IMR-90 (cell line): ENCODE data around the gene SIK3. TPM values are rescaled to one million over a fixed set of nuclear protein-coding genes. Genes with fewer than 3 reads are reported as not detected.

Experiments
- ATAC-seq: fragments of 200-7000 bp; cut with Tn5 transposase; 2 replicates; pipeline ENCODE4 v1.9.1; 2020; ENCODE audit warnings: low read depth, mild to moderate bottlenecking, moderate library complexity
- BruUV-seq: library from RNA; stranded (reverse); fragments of 400-500 nt; replicated peaks from 2 replicates; lab custom pipeline; 2021; lab: Mats Ljungman, UMichigan
- CTCF ChIA-PET: fragments of 300-600 bp; formaldehyde crosslinking; extraction: SDS; loops from one replicate; lab custom pipeline; 2021; ENCODE audit warnings: antibody characterized with exemption; lab: Yijun Ruan, JAX
- POLR2A ChIA-PET: fragments of 300-600 bp; sonication (Branson Sonifier 250); formaldehyde crosslinking; loops from one replicate; lab custom pipeline; 2022; ENCODE audit warnings: antibody characterized with exemption; ENCODE audit not compliant: unreplicated experiment; lab: Charles Lee
- DNase-seq: peaks from one replicate; pipeline ENCODE4 v3.0.0; 2013
- H2AFZ ChIP-seq: replicated peaks from 2 replicates; pipeline ENCODE3; 2013; ENCODE audit warnings: low read length, mild to moderate bottlenecking; ENCODE audit not compliant: poor library complexity
- H2AK5ac ChIP-seq: 2 replicates; pipeline ENCODE4 v1.6.1; 2013; ENCODE audit warnings: low read depth, low read length, inconsistent platforms
- H2AK9ac ChIP-seq: replicated peaks from 2 replicates; pipeline ENCODE3; 2013; ENCODE audit warnings: mild to moderate bottlenecking, low read depth, low read length, moderate library complexity; ENCODE audit not compliant: poor library complexity
- H2BK120ac ChIP-seq: 2 replicates; pipeline ENCODE4 v1.6.1; 2013; ENCODE audit warnings: low read depth, low read length, inconsistent platforms
- H2BK15ac ChIP-seq: 3 replicates; pipeline ENCODE4 v1.6.1; 2013; ENCODE audit warnings: low read depth, low read length, inconsistent platforms
- H2BK20ac ChIP-seq: 2 replicates; pipeline ENCODE4 v1.6.1; 2013; ENCODE audit warnings: low read depth, mild to moderate bottlenecking, inconsistent platforms, low read length, moderate library complexity
- H2BK5ac ChIP-seq: 2 replicates; pipeline ENCODE4 v1.6.1; 2013; ENCODE audit warnings: mild to moderate bottlenecking, low read depth, low read length, inconsistent platforms; ENCODE audit not compliant: poor library complexity, severe bottlenecking
- H3K14ac ChIP-seq: replicated peaks from 2 replicates; pipeline ENCODE4 v1.6.1; 2013; ENCODE audit warnings: low read depth, low read length, inconsistent platforms
- H3K18ac ChIP-seq: 2 replicates; pipeline ENCODE4 v1.6.1; 2013; ENCODE audit warnings: low read depth, low read length, control low read depth
- H3K23ac ChIP-seq: 2 replicates; pipeline ENCODE4 v1.6.1; 2013; ENCODE audit warnings: low read depth, low read length, inconsistent platforms
- H3K27ac ChIP-seq: 2 replicates; pipeline ENCODE4 v1.5.1; 2013; ENCODE audit warnings: mild to moderate bottlenecking, control low read depth, low read length; ENCODE audit not compliant: insufficient read depth
- H3K27me3 ChIP-seq: 2 replicates; pipeline ENCODE4 v1.6.1; 2013; ENCODE audit warnings: low read length; ENCODE audit not compliant: control insufficient read depth, insufficient read depth
- H3K36me3 ChIP-seq: 2 replicates; pipeline ENCODE4 v1.6.1; 2013; ENCODE audit warnings: low read length, mixed read lengths; ENCODE audit not compliant: control insufficient read depth, insufficient read depth
- H3K4ac ChIP-seq: 2 replicates; pipeline ENCODE4 v1.6.1; 2013; ENCODE audit warnings: low read depth, low read length, inconsistent platforms
- H3K4me1 ChIP-seq: 2 replicates; pipeline ENCODE4 v1.6.1; 2013; ENCODE audit warnings: low read length, mixed read lengths; ENCODE audit not compliant: control insufficient read depth, insufficient read depth
- H3K4me2 ChIP-seq: 2 replicates; pipeline ENCODE4 v1.6.1; 2013; ENCODE audit warnings: low read depth, mild to moderate bottlenecking, control low read depth, low read length, moderate library complexity
- H3K4me3 ChIP-seq: 2 replicates; pipeline ENCODE4 v1.5.1; 2013; ENCODE audit warnings: low read depth, mild to moderate bottlenecking, control low read depth, low read length, moderate library complexity; ENCODE audit not compliant: insufficient read depth
- H3K56ac ChIP-seq: 2 replicates; pipeline ENCODE4 v1.6.1; 2013; ENCODE audit warnings: low read length, inconsistent platforms; ENCODE audit not compliant: insufficient read depth; ENCODE audit errors: extremely low read depth
- H3K79me1 ChIP-seq, 2 experiments: 2 replicates each; pipeline ENCODE4 v1.6.1; 2013; ENCODE audit warnings: low read length in 2 of 2, inconsistent platforms in 1 of 2, low read depth in 1 of 2
- H3K9ac ChIP-seq: 2 replicates; pipeline ENCODE4 v1.6.1; 2013; ENCODE audit warnings: low read depth, low read length, control low read depth
- H3K9me1 ChIP-seq: 2 replicates; pipeline ENCODE4 v1.6.1; 2013; ENCODE audit warnings: low read length, inconsistent platforms; ENCODE audit not compliant: insufficient read depth
- H3K9me3 ChIP-seq: 2 replicates; pipeline ENCODE4 v1.6.1; 2013; ENCODE audit warnings: low read length; ENCODE audit not compliant: control insufficient read depth, insufficient read depth
- H4K20me1 ChIP-seq: 2 replicates; pipeline ENCODE4 v1.6.1; 2013; ENCODE audit warnings: low read length, inconsistent platforms; ENCODE audit not compliant: insufficient read depth
- H4K5ac ChIP-seq: 2 replicates; pipeline ENCODE4 v1.6.1; 2013; ENCODE audit warnings: mild to moderate bottlenecking, low read depth, low read length, control low read depth
- H4K8ac ChIP-seq, 2 experiments: 2 replicates each; pipeline ENCODE4 v1.6.1; 2013; ENCODE audit warnings: low read depth in 2 of 2, low read length in 2 of 2, control low read depth in 1 of 2, inconsistent platforms in 1 of 2
- H4K91ac ChIP-seq: 2 replicates; pipeline ENCODE4 v1.6.1; 2013; ENCODE audit warnings: low read depth, low read length, inconsistent platforms; ENCODE audit not compliant: insufficient read depth
- ELK1 ChIP-seq: fragments of 150-350 bp; IDR thresholded peaks from 2 replicates; pipeline ENCODE4 v1.6.1; 2016; ENCODE audit warnings: low read depth, mild to moderate bottlenecking, low read length, moderate library complexity, borderline replicate concordance
- MXI1 ChIP-seq: IDR thresholded peaks from 2 replicates; pipeline ENCODE4 v1.6.1; 2012; ENCODE audit warnings: low read depth, mild to moderate bottlenecking, low read length, moderate library complexity, borderline replicate concordance
- WGBS, 2 experiments: methylation state at CpG; one replicate each; pipeline versions ENCODE4 v1.1.5 to v1.1.7; 2013; ENCODE audit warnings: missing lambda C conversion rate in 2 of 2; ENCODE audit not compliant: insufficient read length in 1 of 2; ENCODE audit errors: extremely low coverage in 2 of 2; 5-methylcytosine and 5-hydroxymethylcytosine counted together
- dilution Hi-C: fragments of 300-500 bp; cut with HindIII; formaldehyde crosslinking; loops from one replicate; pipeline ENCODE4 v1.14.3; 2018; ENCODE audit warnings: low sequenced_read_pairs; ENCODE audit not compliant: unreplicated experiment
- in situ Hi-C: fragments of 300-500 bp; cut with MboI; formaldehyde crosslinking; loops from 3 replicates; pipeline ENCODE4 v1.14.3; 2019; ENCODE audit warnings: low sequenced_read_pairs, inconsistent platforms, mixed read lengths
- intact Hi-C: fragments of 100-400 bp; cut with micrococcal nuclease; formaldehyde crosslinking; loops from 2 replicates; pipeline ENCODE4 v1.10.0; 2022
- polyA plus RNA-seq, 3 experiments: library from polyadenylated mRNA; depleted of rRNA; stranded (reverse); fragments of >200 nt; gene quantifications; 2 replicates each; pipeline ENCODE4 v1.2.3, GENCODE V29; 2012; ENCODE audit warnings: low replicate concordance in 1 of 3
- total RNA-seq: library from RNA; depleted of rRNA; stranded (reverse); fragments of >200 nt; gene quantifications from 2 replicates; pipeline ENCODE4 v1.2.3, GENCODE V29; 2012
- TF ChIP-seq, protein P1 (sequence below): fragments of 150-350 bp; IDR thresholded peaks from 2 replicates; pipeline ENCODE4 v1.6.1; 2017; ENCODE audit warnings: mild to moderate bottlenecking, antibody characterized with exemption, low read length, low read depth

Gene SIK3
- total and polyA plus RNA-seq, 2 of the 4 experiments (the other 2 are of a cell fraction) = 8.2 to 9.1 TPM

GRCh38 chr11:116807601-116808261 is 290.5 kb downstream of the SIK3 start:
- H2AK9ac ChIP-seq = no peak overlapping the region
- TF ChIP-seq MXI1 = no peak
- TF ChIP-seq ELK1 = no peak
- TF ChIP-seq, protein P1, sequence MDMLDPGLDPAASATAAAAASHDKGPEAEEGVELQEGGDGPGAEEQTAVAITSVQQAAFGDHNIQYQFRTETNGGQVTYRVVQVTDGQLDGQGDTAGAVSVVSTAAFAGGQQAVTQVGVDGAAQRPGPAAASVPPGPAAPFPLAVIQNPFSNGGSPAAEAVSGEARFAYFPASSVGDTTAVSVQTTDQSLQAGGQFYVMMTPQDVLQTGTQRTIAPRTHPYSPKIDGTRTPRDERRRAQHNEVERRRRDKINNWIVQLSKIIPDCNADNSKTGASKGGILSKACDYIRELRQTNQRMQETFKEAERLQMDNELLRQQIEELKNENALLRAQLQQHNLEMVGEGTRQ = no peak
- no peak overlapping the region for H2BK120ac ChIP-seq
- no peaks in the 10 kb centered on the region for H3K36me3 ChIP-seq
- 70% methylated on average over 2 of the region's 6 CpGs; no CpG with 5 or more reads in 1 of the 2 experiments for WGBS, 2 experiments
- H3K14ac ChIP-seq = no peak overlapping the region
- H3K4me1 ChIP-seq = no peaks in the 10 kb centered on the region
- POLR2A ChIA-PET = no interaction called here
- H2BK5ac ChIP-seq = no peak overlapping the region
- ATAC-seq (no peak), DNase-seq (no peak)
- H2BK20ac ChIP-seq = no peak overlapping the region
- H3K9me1 ChIP-seq = no peaks in the 10 kb centered on the region
- CTCF ChIA-PET = interaction anchor here (0.6 kb wide), 1 partner anchor 171 kb away, joined by 3 read pairs; no protein-coding TSS in a partner anchor
- intact Hi-C loops = loop anchor here (1.0 kb wide), 1 partner anchor 11 kb away; no protein-coding TSS in a partner anchor
- BruUV-seq = no TSS peak
- no peak overlapping the region for H2BK15ac ChIP-seq
- no peak overlapping the region for H4K91ac ChIP-seq
- no peak overlapping the region for H3K4me3 ChIP-seq
- no peak overlapping the region for H2AK5ac ChIP-seq
- H3K4ac ChIP-seq = no peak overlapping the region
- peaks cover 8% of the 10 kb centered on the region for H3K27me3 ChIP-seq
- no peak overlapping the region for H3K18ac ChIP-seq
- no peak overlapping the region for H4K5ac ChIP-seq
- H4K8ac ChIP-seq = no peak overlapping the region
- no peaks in the 10 kb centered on the region for H3K9me3 ChIP-seq
- no peak overlapping the region for H3K4me2 ChIP-seq
- H3K23ac ChIP-seq = no peak overlapping the region
- no peak overlapping the region for H3K9ac ChIP-seq
- no peak overlapping the region for H3K56ac ChIP-seq
- no peak overlapping the region for H2AFZ ChIP-seq
- in situ Hi-C loops = no loop called here
- H3K79me1 ChIP-seq = no peaks in the 10 kb centered on the region
- dilution Hi-C loops = no loop called here
- H4K20me1 ChIP-seq = no peaks in the 10 kb centered on the region
- H3K27ac ChIP-seq = no peak overlapping the region
